GM19239 (cell line): Measurements from ENCODE around the gene HOXA2.

ENCODE experiments used
- DNase-seq: peaks from one replicate; pipeline ENCODE4 v3.0.0; 2011; ENCODE audit warnings: low spot score; ENCODE audit not compliant: insufficient read length
- FAIRE-seq: peaks from 2 replicates; lab custom pipeline; 2011; peaks lifted over from hg19 to GRCh38; lab: Jason Lieb, UNC

The HOXA2 gene

GRCh38 chr7:27112955-27113949, 10.8 kb upstream of the HOXA2 start:
- FAIRE-seq: no peak
- no peak for DNase-seq

- DNase-seq: no peak
- FAIRE-seq: no peak
Observed at GRCh38 chr7:27112361-27112760, 9.9 kb upstream of the HOXA2 start.

GRCh38 chr7:27111751-27112277, 9.3 kb upstream of the HOXA2 start:
- no peak for DNase-seq
- FAIRE-seq: no peak

- FAIRE-seq: no peak
- no peak for DNase-seq
Observed at GRCh38 chr7:27111042-27111750, 8.7 kb upstream of the HOXA2 start.

GRCh38 chr7:27110186-27111031, 7.9 kb upstream of the HOXA2 start:
- no peak for FAIRE-seq
- no peak for DNase-seq

GRCh38 chr7:27109466-27110185, 7.1 kb upstream of the HOXA2 start:
- no peak for FAIRE-seq
- no peak for DNase-seq

GRCh38 chr7:27108390-27109127, 6.1 kb upstream of the HOXA2 start:
- DNase-seq: no peak
- no peak for FAIRE-seq

- FAIRE-seq (no peak), DNase-seq (no peak)
Observed at GRCh38 chr7:27107391-27108381, 5.2 kb upstream of the HOXA2 start.

GRCh38 chr7:27106901-27107240, 4.4 kb upstream of the HOXA2 start:
- DNase-seq (no peak), FAIRE-seq (no peak)

GRCh38 chr7:27106181-27106900, 3.9 kb upstream of the HOXA2 start:
- no peak for DNase-seq
- no peak for FAIRE-seq

GRCh38 chr7:27105301-27106031, 3.0 kb upstream of the HOXA2 start:
- DNase-seq (no peak), FAIRE-seq (no peak)

GRCh38 chr7:27104341-27105058, 2.0 kb upstream of the HOXA2 start:
- no peak for DNase-seq
- FAIRE-seq: no peak

GRCh38 chr7:27103489-27104226, 1.2 kb upstream of the HOXA2 start:
- FAIRE-seq: no peak
- DNase-seq: no peak

- DNase-seq (no peak), FAIRE-seq (no peak)
Observed at GRCh38 chr7:27101957-27102580, 414 bp downstream of the HOXA2 start.
